AG09319 (cell line): ENCODE data around the gene MED27.
A peak's percentile ranks its signal among the peaks of the same experiment; 100 is the strongest.

Experiments used
- DNase-seq: peaks from one replicate; pipeline ENCODE4 v3.0.0-alpha.2; 2010; ENCODE audit warnings: low read depth; ENCODE audit errors: extremely low read depth
- TF ChIP-seq, protein P1 (sequence below): IDR thresholded peaks from 2 replicates; pipeline ENCODE4 v1.5.1; 2011; ENCODE audit warnings: low read depth, mild to moderate bottlenecking, inconsistent platforms, low read length, moderate library complexity

MED27 gene

GRCh38 chr9:131963072-131964030 is 116.3 kb downstream of the MED27 start:
- TF ChIP-seq, protein P1, sequence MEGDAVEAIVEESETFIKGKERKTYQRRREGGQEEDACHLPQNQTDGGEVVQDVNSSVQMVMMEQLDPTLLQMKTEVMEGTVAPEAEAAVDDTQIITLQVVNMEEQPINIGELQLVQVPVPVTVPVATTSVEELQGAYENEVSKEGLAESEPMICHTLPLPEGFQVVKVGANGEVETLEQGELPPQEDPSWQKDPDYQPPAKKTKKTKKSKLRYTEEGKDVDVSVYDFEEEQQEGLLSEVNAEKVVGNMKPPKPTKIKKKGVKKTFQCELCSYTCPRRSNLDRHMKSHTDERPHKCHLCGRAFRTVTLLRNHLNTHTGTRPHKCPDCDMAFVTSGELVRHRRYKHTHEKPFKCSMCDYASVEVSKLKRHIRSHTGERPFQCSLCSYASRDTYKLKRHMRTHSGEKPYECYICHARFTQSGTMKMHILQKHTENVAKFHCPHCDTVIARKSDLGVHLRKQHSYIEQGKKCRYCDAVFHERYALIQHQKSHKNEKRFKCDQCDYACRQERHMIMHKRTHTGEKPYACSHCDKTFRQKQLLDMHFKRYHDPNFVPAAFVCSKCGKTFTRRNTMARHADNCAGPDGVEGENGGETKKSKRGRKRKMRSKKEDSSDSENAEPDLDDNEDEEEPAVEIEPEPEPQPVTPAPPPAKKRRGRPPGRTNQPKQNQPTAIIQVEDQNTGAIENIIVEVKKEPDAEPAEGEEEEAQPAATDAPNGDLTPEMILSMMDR, result no peak
- DNase-seq, result no peak

- DNase-seq, result no peak
- TF ChIP-seq, protein P1, result no peak
These were observed 118.2 kb downstream of the MED27 start for GRCh38 chr9:131961496-131961880.

GRCh38 chr9:131960851-131961495 is 118.7 kb downstream of the MED27 start:
- TF ChIP-seq, protein P1, result no peak
- DNase-seq, result no peak

GRCh38 chr9:131960311-131960710 is 119.4 kb downstream of the MED27 start:
- DNase-seq, result no peak
- TF ChIP-seq, protein P1, result no peak

DNA sequence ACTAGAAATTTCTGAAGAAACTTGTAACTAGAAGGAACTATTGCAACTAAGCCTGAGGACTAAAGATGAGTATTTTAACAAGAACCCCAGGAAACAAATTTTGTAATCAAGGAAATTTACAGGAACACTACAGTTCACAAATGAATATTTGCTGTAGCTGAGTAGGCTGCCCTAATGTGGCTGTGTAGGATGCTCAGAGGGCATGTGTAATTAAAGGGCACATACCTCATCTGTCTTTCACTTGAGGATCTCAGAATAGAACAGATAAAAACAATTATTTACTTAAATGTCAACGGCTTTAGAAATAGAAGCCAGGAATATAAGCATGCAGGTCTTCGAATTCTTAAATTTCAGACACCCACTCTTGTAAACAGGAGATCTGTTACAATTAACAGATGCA is 119.8 kb downstream of the MED27 start:
- TF ChIP-seq, protein P1, result no peak
- DNase-seq, result no peak

DNA sequence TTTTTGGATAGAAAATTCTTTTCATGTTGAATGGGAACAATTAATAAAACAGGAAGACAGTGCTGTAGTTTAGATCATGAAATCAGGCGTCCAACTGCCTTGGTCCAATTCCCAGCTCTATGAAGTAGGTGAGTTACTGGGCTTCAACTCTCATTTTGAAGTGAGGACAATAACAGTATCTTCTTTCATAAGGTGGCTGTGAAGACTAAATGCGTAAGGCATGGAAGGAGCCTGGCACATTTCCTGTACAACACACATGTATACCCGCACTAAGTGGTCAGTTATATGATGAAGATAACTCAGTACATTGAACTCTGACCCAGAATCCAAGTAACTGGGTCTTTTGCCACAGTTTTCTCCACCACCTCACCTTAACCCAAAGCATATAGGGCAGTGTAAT is 120.6 kb downstream of the MED27 start:
- TF ChIP-seq, protein P1, result no peak
- no peak for DNase-seq

DNA sequence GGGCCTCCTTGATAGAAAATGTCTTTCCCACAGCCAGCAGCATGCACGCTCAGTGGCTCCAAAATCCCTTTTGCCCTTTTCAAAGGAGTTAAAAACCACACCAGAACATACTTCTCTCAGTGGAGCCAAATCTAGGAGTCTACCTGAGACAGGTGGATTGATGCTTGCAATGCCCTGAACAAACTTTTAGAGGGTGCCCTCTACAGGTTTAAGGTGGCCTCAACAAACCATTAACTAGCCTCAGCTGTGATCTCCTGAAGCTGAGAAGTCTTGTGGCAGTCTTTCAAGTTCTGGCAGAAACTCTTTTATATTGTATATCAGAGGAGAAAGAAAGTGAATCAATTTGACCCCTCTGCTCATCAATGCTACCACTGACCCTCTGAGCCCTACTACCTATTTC is 125.4 kb downstream of the MED27 start:
- DNase-seq, result no peak
- TF ChIP-seq, protein P1, result peak; percentile 1; the same call in 1 of the 2 replicates
